GM12878 (cell line): ENCODE results near the gene ING5. TPM values are rescaled to one million over a fixed set of nuclear protein-coding genes. Genes with fewer than 3 reads are reported as not detected.
"Not testable (repeated sequence)": the region's sequence is repeated elsewhere in the genome, so short reads cannot be mapped to it uniquely, and the experiment has no call there.

Experiments used
- ATAC-seq: fragments of 200-7000 bp; cut with Tn5 transposase; 3 replicates; pipeline ENCODE4 v1.9.1; 2020; ENCODE audit warnings: mild to moderate bottlenecking, moderate library complexity
- BruUV-seq: library from RNA; stranded (reverse); fragments of 400-500 nt; replicated peaks from 2 replicates; lab custom pipeline; 2021; lab: Mats Ljungman, UMichigan
- CTCF ChIA-PET: fragments of 300-600 bp; sonication (Branson Sonifier 250); formaldehyde crosslinking; extraction: SDS; loops from one replicate; lab custom pipeline; 2021; ENCODE audit warnings: inconsistent platforms; lab: Yijun Ruan, JAX
- POLR2A ChIA-PET: fragments of 350-600 bp; formaldehyde crosslinking; extraction: SDS; loops from one replicate; lab custom pipeline; 2021; ENCODE audit warnings: inconsistent platforms; lab: Charles Lee
- RAD21 ChIA-PET: fragments of 300-600 bp; sonication (Branson Sonifier 250); formaldehyde crosslinking; loops from one replicate; lab custom pipeline; 2023; ENCODE audit warnings: antibody characterized with exemption; ENCODE audit not compliant: unreplicated experiment; lab: Charles Lee
- SMC1A ChIA-PET: fragments of 300-600 bp; sonication (Branson Sonifier 250); formaldehyde crosslinking; loops from one replicate; lab custom pipeline; 2023; ENCODE audit not compliant: unreplicated experiment, uncharacterized antibody; lab: Charles Lee
- DNase-seq: peaks from one replicate; pipeline ENCODE4 v3.0.0-alpha.2; 2011; ENCODE audit warnings: low read depth, low spot score
- FAIRE-seq: peaks from 3 replicates; lab custom pipeline; 2011; peaks lifted over from hg19 to GRCh38; lab: Jason Lieb, UNC
- H2AFZ ChIP-seq: 2 replicates; pipeline ENCODE4 v1.6.0; 2011; ENCODE audit warnings: low read depth, low read length, control low read depth; ENCODE audit not compliant: control insufficient read depth
- H3K27ac ChIP-seq: 2 replicates; pipeline ENCODE4 v1.5.1; 2011; ENCODE audit warnings: control low read depth; ENCODE audit not compliant: control insufficient read depth, insufficient read depth
- H3K27me3 ChIP-seq, 2 experiments: replicated peaks in 1 of 2; 2 replicates each; pipeline versions ENCODE4 v1.6.0 to v1.6.1; 2011; ENCODE audit warnings: low read length in 1 of 2; ENCODE audit not compliant: control insufficient read depth in 2 of 2, insufficient read depth in 2 of 2
- H3K36me3 ChIP-seq, 2 experiments: 2 replicates each; pipeline ENCODE4 v1.5.1; 2011; ENCODE audit warnings: low read length in 1 of 2; ENCODE audit not compliant: control insufficient read depth in 2 of 2, insufficient read depth in 2 of 2
- H3K4me1 ChIP-seq: 2 replicates; pipeline ENCODE4 v1.6.1; 2011; ENCODE audit warnings: mild to moderate bottlenecking, low read length, moderate library complexity, mixed read lengths; ENCODE audit not compliant: control insufficient read depth, insufficient read depth
- H3K4me2 ChIP-seq: 2 replicates; pipeline ENCODE4 v1.6.0; 2011; ENCODE audit warnings: control low read depth; ENCODE audit not compliant: control insufficient read depth, insufficient read depth
- H3K4me3 ChIP-seq: fragments of 200-600 bp; sonication (generic); 2 replicates; pipeline ENCODE4 v1.5.1; 2016
- H3K79me2 ChIP-seq: 2 replicates; pipeline ENCODE4 v1.6.0; 2011; ENCODE audit warnings: low read length; ENCODE audit not compliant: control insufficient read depth, insufficient read depth
- H3K9ac ChIP-seq: 2 replicates; pipeline ENCODE4 v1.8.0; 2011; ENCODE audit warnings: low read length, control low read depth, mixed read lengths; ENCODE audit not compliant: control insufficient read depth, insufficient read depth
- H3K9me3 ChIP-seq: replicated peaks from 3 replicates; pipeline ENCODE4 v1.5.1; 2011; ENCODE audit warnings: mild to moderate bottlenecking, low read length; ENCODE audit not compliant: control insufficient read depth, insufficient read depth
- H4K20me1 ChIP-seq: 2 replicates; pipeline ENCODE4 v1.6.0; 2011; ENCODE audit not compliant: control insufficient read depth, insufficient read depth
- HDAC2 ChIP-seq: fragments of 200-600 bp; sonication (generic); IDR thresholded peaks from 2 replicates; pipeline ENCODE4 v1.6.1; 2017
- PAX8 ChIP-seq: fragments of 450-650 bp; IDR thresholded peaks from 2 replicates; pipeline ENCODE4 v1.6.1; 2017; ENCODE audit warnings: mild to moderate bottlenecking, moderate library complexity
- POLR2A ChIP-seq: IDR thresholded peaks from 2 replicates; pipeline ENCODE4 v1.6.1; 2011; ENCODE audit warnings: low read depth, mild to moderate bottlenecking, low read length
- REST ChIP-seq: IDR thresholded peaks from 2 replicates; pipeline ENCODE4 v1.6.1; 2012; ENCODE audit warnings: mild to moderate bottlenecking, low read depth, low read length
- RFX5 ChIP-seq: IDR thresholded peaks from 2 replicates; pipeline ENCODE4 v1.6.1; 2011; ENCODE audit warnings: low read depth, low read length, improper control_type of control experiment
- SREBF2 ChIP-seq: IDR thresholded peaks from 2 replicates; pipeline ENCODE4 v1.6.1; 2012; ENCODE audit warnings: mild to moderate bottlenecking, low read length
- WGBS: methylation state at CpG from one replicate; pipeline ENCODE4 v1.1.6; 2016; ENCODE audit warnings: low lambda C conversion rate; ENCODE audit not compliant: insufficient replicate concordance, insufficient coverage; ENCODE audit errors: missing lambda C conversion rate; 5-methylcytosine and 5-hydroxymethylcytosine counted together
- in situ Hi-C: fragments of 300-500 bp; cut with MboI; formaldehyde crosslinking; loops from 9 replicates; pipeline ENCODE4 v1.14.3; 2018; ENCODE audit warnings: mixed read lengths
- intact Hi-C: fragments of 100-400 bp; cut with micrococcal nuclease; formaldehyde crosslinking; loops from one replicate; pipeline ENCODE4 v1.14.2; 2022; ENCODE audit not compliant: unreplicated experiment
- polyA plus RNA-seq, 11 experiments: library from polyadenylated mRNA; depleted of rRNA in 4 of 11; unstranded in 6 of 11; stranded (reverse) in 5 of 11; fragments of >200 nt; fragmentation: Nextera tagmentation in 4 of 11; fragmentation: Illumina TruSeq in 1 of 11; extraction: Ambion mirVana in 4 of 11; extraction: Trizol in 1 of 11; gene quantifications; 1 replicate in 1 of 11; 2 replicates in 10 of 11; pipeline versions ENCODE4 v1.2.1 to v1.2.3, GENCODE V29; 2011 to 2016; ENCODE audit warnings: inconsistent platforms in 2 of 11, missing spikeins in 2 of 11, low read depth in 1 of 11
- total RNA-seq, 4 experiments: library from RNA; depleted of rRNA in 3 of 4; stranded (reverse); fragments of >200 nt in 3 of 4; fragmentation: Illumina TruSeq in 1 of 4; extraction: Trizol in 1 of 4; gene quantifications; 2 replicates each; pipeline versions ENCODE4 v1.2.1 to v1.2.3, GENCODE V29; 2013 to 2021

ING5 gene
- total and polyA plus RNA-seq, 10 of the 15 experiments (the other 5 are each of a cell fraction or from before 2014, with no cell fraction given) = 10.0 to 46.1 (median 27.2) TPM

DNA sequence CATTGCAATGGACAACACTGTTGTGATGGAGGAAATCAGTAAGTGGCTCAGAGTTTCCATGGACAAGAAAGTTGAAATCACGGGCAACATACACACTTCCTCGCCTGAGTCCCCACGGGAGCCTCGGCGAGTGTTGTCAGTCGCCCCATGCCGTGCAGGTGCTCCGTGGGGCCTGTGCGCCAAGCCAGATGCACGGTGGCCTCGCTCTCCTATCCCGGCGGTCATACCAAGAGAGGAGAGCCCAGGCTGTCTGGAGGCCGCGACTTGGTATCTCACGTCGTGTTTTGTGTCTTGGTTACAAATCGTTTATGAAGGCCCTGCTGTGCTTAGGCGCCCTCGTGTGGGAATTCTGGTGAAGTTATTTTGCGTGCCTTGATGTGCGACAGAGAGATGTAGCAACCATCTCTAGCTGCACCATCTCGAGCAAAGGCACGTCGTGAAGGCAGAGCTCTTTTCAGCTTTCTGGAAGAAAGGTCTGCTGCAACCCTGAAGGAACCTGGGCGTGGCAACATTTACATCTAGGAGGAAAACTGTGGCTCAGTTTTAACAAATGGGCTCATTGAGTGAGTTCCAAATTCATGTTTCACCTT, 42.6 kb upstream of the ING5 start (continued):
- TF ChIP-seq REST (no peak), RFX5 (no peak), SREBF2 (no peak), PAX8 (no peak)

DNA sequence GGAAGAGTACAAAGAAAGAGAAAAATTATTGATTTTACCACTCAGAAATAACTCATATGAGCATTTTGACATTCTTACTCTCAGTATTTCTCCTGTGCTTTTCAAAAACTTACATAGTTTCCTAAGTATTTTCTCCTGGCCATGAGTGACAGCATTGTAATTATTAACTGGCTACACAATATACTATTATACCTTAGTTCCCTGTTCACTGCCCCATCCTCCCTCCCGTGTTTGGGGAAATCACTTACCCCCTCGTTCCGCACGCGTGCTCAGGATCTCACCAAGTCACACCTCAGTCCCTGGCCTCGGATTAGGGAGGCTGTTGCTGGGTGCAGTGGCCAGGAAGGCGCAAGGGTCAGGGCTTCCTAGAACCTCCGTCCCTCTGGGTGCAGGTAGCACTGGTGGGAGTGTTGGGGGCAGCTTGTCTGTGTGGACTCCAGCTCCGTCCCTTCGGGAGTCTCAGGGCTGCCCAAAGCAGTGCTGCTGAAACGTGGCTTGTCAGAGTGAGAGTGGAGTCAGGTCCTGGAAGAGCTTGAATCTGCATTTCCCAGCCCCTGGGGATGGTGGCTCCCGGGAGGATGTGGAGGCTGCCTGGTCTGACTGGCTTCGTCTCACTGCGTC, 41.1 kb upstream of the ING5 start:
- Histone ChIP-seq H4K20me1 (no peaks in the 10 kb centered on the region), H3K36me3 (peaks cover 7 to 21% of the 10 kb centered on the region in 2 experiments; a peak in 3 of 4 replicates), H3K79me2 (no peaks in the 10 kb centered on the region), H3K9ac (no peak overlapping the region), H3K27ac (no peak overlapping the region), H3K4me3 (no peak overlapping the region), H3K27me3 (no peaks in the 10 kb centered on the region), H3K4me2 (no peak overlapping the region), H2AFZ (no peak overlapping the region), H3K9me3 (no peaks in the 10 kb centered on the region), H3K4me1 (no peaks in the 10 kb centered on the region)
- DNase-seq (no peak), FAIRE-seq (no peak), ATAC-seq (no peak)
- in situ Hi-C loops = no loop called here
- 90% methylated on average over 14 of the region's 14 CpGs for WGBS
- ChIA-PET SMC1A (no interaction called here), RAD21 (no interaction called here), POLR2A (no interaction called here), CTCF (no interaction called here)
- intact Hi-C loops = no loop called here
- BruUV-seq = no TSS peak
- TF ChIP-seq POLR2A = peak; percentile 42; the same call in 1 of the 2 replicates
- TF ChIP-seq HDAC2 = no peak

DNA sequence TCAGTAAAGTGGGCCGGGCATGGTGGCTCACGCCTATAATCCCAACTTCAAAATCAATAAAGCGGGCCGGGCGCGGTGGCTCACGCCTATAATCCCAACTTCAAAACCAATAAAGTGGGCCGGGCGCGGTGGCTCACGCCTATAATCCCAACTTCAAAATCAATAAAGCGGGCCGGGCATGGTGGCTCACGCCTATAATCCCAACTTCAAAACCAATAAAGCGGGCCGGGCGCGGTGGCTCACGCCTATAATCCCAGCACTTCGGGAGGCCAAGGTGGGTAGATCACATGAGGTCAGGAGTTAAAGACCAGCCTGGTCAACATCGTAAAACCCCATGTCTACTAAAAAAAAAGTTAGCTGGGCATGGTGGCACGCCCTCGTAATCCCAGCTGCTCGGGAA, 39.1 kb upstream of the ING5 start:
- CTCF ChIA-PET, H3K4me3 ChIP-seq, RAD21 ChIA-PET, H3K27me3 ChIP-seq, H3K9ac ChIP-seq, ATAC-seq, FAIRE-seq, in situ Hi-C loops, H3K4me2 ChIP-seq, H4K20me1 ChIP-seq, H2AFZ ChIP-seq, intact Hi-C loops, H3K79me2 ChIP-seq, DNase-seq, H3K27ac ChIP-seq, H3K4me1 ChIP-seq, H3K9me3 ChIP-seq, POLR2A ChIA-PET, BruUV-seq: not testable (repeated sequence)
- SMC1A ChIA-PET = interaction anchor here (0.8 kb wide), 1 partner anchor 216 kb away, joined by 3 read pairs; no protein-coding TSS in a partner anchor
- 92% methylated on average over 24 of the region's 24 CpGs for WGBS
- peaks cover 7 to 16% of the 10 kb centered on the region in 2 experiments; a peak in 3 of 4 replicates for H3K36me3 ChIP-seq
